GM18519 (cell line): ENCODE results near the gene BOD1L2.

Source experiments
- ATAC-seq: cut with Tn5 transposase; IDR thresholded peaks from one replicate; pipeline ENCODE4 v1.9.1; 2021; ENCODE audit warnings: mild to moderate bottlenecking, moderate library complexity; ENCODE audit not compliant: unreplicated experiment, low FRiP score

BOD1L2 gene

DNA sequence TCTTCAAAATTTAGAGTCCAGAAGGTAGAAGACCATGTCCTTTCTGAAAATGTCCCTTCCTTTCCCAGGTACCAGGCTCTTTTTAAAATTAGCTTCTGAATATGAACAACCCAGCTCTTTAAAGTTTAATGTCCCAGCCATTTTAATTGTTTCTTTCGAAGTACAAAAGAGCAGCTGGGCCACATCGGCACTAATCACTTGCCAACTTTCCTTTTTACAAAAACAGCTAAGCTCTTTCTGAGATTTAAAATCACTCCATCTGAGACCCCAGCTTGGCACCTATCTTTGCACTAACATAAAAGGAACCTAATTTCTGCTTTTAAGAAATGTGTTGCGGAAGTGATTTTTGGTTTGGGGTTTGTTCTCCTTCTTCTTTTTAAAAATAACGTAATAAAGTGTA, 2.6 kb downstream of the BOD1L2 start:
- ATAC-seq: no peak

DNA sequence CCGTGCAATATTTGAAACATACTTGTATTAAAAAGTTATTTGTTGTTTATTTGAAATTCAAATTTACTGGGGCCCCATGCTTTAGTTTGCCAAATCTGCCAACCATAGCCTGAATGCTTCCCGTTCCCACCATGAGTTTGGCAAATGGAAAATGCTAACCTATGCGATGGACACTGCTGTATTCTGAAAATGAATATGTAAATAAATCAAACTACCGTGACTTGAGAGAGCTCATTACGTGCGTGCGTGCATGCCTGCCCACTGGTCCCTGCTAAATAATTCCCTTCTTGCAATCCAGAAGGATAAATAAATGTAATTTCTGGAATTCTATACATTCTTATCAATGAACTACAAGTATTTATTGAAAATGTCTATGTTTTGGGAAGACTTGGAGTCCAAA, 3.2 kb downstream of the BOD1L2 start:
- no peak for ATAC-seq

DNA sequence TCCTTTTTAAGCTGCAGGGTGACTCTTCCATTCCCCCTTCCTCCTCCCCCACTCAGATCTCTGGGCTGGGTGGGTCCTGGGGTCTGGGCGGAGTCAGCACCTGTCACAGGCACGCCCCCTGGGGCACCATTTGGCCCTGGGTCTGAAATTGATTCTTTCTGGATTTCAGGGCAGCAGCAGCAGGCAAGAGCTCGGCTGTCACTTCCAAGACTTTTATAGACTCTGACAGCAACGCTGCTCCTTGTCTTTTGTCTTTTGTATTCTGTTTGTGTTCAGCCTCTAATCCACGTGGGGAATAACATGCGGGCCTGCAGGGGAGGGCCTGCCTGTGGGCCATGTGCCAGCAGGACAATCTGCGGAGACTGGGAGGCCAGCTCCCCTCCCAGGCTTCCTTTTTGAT, 3.9 kb downstream of the BOD1L2 start:
- ATAC-seq: no peak

DNA sequence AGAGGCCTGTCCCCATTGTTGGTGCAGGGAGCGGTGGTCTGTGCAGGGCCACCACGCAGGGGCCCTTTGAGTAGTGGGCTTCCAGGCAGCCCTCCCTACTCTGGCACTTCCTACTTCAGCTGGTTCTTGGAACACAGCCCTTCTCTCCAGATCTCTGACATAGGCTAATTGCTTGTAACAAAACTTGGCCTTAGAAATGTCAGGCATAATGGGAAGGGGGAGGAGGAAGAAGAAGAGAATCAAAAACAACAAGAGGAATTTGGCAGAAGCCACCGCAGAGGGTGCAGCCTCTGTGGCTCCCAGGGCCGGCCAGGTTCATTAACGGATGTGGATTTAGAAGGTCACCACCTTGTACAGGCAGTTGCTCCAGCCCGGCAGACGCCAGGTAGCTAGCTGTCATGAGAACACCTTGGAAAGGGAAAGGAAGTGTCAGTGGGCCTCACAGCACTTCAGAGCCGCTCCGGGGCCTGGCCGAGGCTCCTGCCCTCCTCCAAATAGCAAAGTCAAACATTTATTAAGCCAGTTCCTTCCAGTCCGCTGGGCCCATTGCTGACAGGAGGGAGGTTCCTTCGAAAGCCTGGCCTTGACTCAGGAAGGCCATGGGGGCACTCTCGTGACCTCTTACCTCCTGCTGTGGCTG, 7.4 kb downstream of the BOD1L2 start:
- ATAC-seq: no peak

DNA sequence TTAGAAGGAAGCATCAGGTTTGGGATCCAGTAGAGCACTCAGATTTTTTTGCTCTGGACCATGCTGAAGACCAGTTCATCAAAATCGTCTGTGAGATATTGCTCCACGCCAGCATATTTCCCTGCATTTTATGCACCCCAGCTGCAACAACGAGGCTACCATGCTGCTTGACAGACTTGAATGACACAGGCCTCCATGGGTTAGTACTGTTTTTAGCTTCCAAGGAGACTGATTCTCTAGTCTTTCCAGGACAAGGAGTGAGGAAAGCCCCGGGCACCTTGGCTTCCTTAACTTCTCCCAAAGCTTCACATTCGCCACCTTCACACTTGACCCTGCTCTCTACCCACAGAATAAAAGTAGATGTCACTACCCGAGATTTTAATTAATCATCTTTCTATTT, 17.5 kb downstream of the BOD1L2 start:
- no peak for ATAC-seq

DNA sequence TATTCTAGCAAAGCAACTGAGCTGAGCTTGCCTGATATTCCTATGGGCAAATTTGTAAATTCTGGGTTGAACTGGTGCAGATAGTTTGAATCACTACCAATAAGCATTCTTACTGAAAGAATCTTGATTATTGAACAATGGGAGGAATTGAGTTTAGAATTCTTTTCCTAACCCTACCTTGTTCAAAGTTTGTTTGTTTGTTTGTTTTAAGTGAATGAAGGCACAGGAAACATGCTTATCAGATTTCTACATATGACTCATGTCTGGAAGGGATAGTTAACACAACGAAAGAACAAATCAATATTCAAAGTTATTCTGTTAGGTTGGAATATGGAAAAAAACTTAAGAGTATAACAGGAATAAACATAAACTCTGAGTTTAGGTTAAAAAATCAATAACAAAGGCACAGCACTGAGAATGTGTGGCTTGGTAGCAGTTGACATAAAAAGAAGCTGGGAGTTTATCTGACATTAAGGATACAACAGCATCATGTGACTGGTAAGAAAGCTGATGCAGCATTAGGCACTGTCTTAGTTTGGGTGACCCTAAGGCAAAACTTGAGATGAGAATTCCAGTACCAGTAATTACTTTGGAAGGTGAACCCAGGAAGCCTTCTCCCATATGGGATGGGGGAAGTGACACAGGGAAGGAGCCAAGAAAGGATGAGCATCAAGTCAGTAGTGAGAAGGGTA, 20.9 kb downstream of the BOD1L2 start:
- ATAC-seq: no peak

DNA sequence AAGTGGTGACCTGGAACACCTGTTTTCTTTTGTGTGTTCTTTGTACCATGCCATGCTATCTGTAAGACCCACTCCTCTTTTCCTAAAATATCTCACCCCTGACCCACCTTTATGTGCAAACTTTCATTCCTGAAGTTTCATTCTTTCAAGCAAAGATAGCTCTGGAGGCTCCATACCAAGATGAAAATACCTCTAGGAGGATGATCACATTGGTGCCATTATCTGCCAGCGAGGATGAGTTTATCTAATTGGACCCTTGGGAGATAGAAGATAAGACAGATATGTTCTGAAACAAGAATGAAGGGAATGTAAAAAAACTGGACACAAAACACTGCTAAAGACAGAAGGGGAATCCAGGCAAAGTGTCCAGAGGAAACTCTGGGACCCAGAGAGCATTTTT, 24.1 kb downstream of the BOD1L2 start:
- ATAC-seq: no peak

DNA sequence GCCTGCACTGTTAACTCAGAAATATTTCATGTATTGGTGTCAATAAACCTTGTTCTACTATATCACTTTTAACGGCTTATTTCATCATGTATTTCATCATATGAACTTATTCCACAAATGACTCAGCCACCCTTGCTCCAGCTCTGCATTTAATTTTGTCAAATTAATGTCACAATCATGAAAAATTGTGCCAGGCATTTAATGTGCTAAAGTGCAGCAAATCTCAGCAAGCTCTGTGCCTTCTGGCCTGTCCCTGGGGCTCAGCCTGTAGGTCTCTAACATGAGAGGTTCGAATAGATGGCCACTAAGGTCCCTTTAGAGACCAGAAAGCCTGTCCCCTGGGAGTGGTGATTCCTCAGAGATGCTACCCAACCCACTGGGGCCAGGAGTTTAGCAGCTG, 28.6 kb downstream of the BOD1L2 start:
- no peak for ATAC-seq

DNA sequence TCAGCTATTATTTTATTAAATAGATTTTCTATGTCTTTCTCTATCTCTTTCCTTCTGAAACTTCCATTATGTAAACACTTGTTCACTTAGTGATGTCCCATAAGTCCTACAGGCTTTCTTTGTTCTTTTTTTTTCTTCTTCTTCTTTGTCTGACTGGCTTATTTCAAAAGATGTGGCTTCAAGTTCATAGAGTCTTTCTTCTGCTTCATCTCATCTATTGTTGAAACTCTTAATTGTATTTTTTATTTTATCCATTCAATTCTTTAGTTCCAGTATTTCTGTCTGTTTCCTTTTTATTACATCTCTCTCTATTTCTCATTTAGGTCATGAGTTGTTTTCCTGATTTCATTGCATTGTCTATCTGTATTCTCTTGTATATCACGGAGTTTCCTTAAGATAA, 38.5 kb downstream of the BOD1L2 start:
- ATAC-seq: no peak

DNA sequence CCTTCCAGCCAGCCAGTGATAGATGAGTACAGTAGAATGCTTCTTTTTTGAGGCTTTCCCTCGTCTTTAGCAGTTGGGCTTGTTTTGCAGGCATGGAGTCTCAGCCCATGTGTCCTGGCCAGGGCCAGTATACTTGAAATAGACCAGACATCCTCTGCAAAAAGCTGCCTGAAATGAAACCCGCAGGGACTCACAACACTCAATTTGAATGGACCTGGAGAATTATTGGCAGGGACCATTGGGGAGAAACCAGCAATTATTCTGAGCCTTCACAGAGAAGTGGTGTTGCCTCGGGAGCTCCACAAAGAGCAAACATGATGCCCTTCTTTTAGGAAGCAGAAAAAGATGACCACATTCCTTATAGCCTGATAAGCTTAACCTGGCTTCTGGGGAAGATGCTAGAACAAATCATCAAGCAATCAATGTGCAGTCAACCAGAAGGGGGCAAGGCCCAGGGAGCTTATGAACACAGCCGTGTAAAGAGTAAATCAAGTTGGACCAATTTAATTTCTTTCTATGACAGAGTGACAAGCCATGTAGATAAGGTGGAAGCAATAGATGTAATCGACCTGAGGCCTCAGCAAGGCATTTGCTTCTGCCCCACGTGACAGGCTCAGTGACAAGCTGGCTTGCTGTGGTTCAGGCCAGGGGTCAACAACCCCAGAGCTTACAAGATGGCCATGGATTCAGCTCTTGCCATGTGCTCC, 42.1 kb downstream of the BOD1L2 start:
- ATAC-seq: no peak

DNA sequence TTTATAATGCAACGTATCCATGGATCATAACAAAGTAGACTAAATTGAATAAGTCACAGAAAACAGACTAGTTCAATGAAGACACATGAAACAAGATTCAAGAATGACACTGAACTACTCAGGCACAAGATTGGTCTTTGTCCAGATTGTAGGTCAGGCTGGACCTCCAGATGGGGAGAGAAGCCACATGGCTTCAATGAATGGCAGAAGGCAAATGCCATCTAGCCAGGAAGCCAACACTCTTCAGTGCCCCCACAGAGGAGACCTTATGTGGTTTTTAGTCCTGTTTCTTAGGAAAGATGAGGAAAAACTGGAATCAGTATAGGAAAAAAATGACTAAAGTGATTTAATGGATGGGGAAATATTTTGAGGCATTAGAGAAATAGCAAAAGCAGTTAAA, 43.1 kb downstream of the BOD1L2 start:
- no peak for ATAC-seq

DNA sequence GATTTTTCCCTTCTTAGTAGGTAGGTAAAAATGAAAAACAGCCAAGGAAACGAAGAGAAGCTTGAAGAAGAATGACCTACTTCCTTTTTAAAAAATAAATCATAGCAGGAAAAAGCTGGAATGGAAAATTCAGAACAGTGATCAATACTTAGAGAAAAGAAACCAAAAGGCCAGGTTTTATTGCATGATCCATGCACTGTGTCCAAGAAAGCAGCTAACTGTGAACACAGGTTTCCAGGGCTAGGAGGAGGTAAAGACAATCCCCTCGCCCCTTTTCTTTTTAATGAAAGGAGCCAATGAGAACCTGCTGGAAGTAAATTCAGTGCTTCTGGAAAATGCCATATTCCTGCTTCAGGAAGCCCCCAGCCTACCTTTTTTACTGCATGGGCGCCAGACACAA, 47.2 kb downstream of the BOD1L2 start:
- ATAC-seq: no peak

DNA sequence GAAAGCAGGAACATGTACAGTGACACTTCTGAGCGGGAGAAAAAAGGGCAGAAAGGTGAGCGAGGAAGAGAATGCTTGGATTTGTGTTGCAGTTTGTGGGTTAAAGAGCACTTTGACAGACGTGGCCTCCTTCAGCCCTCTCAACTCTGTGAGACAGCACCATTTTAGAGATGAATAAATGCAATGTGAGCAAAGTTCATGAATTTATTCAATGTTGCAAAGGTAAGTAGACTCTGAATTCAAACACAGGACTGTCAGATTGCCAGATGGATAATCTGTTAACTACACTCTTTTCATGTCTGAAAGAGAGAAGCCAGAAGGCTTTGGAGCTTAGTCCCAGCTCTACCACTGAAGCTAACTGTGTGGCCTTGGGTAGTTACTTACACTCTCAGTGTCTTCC, 47.7 kb downstream of the BOD1L2 start:
- ATAC-seq: no peak

DNA sequence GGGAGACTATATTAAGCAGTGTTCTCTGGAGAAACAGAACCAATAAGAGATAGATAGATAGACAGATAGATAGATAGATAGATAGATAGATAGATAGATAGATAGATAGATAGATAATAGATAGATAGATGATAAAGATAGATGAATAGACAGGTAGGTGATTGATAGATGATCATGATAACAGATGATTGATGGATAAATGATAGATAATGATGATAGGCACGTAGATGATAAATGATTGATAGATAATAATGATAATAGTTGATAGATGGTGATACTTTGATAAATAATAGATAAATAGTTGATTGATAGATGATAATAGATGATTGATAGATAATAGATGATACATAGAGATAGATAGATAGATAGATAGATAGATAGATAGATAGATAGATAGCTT, 48.5 kb downstream of the BOD1L2 start:
- no peak for ATAC-seq

DNA sequence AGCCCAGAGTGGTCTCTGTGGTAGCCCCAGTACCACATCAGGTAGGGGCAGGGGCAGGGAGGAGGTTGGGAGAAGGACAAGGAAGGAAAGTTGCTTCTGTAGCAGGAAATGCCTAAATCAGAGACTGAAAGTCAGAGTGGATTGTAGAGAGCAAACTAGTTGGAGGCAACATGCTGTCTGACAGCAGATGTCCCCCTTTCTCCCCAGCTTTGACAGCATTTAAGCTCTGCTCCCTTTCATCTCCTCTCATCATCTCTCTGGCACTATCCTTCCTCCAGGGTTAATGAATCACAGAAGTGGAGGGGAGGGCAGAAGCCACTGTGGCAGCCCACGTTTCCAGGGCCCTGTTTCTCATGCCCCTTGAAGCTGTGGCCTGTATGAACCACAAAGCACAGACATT, 50.4 kb downstream of the BOD1L2 start:
- no peak for ATAC-seq

DNA sequence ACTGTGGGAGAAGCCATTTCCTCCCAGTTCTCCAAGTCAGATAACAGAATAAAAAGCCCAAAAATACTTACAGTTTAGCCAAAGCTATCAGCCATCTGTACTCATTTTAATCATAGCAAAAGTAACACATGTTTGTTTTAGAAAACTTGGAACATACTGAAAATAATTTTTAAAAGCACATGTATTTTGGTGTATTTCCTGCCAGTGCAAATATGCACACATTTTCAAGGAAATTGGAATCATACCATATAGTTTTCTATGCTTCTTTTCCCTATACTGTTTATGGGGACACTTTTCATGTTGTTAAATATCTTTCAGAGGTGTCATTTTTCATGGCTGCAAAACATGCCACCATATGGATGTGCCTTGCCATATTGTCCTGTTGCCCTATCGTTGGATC, 51.2 kb downstream of the BOD1L2 start:
- no peak for ATAC-seq
